ENCODE measurements around the gene RELB.

RELB gene

DNA sequence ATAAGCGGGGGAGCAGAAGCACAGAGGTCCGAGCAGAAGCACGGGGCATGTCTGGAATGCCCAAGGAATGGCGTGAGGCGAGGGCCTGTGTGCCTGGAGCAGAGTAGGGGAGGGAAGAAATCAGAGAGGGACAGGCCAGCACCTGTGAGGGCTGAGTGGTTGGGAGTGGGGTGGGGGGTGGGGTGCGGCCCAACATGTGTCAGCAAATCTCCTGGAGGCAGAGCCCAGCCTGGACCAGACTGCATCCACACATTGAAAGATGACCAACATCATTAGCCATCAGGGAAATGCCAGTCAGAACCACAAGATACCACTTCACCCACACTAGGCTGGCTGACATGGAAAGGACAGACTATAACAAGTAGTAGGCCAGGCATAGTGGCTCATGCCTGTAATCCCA, 48.8 kb downstream of the RELB start:
- TF ChIP-seq, protein P1, sequence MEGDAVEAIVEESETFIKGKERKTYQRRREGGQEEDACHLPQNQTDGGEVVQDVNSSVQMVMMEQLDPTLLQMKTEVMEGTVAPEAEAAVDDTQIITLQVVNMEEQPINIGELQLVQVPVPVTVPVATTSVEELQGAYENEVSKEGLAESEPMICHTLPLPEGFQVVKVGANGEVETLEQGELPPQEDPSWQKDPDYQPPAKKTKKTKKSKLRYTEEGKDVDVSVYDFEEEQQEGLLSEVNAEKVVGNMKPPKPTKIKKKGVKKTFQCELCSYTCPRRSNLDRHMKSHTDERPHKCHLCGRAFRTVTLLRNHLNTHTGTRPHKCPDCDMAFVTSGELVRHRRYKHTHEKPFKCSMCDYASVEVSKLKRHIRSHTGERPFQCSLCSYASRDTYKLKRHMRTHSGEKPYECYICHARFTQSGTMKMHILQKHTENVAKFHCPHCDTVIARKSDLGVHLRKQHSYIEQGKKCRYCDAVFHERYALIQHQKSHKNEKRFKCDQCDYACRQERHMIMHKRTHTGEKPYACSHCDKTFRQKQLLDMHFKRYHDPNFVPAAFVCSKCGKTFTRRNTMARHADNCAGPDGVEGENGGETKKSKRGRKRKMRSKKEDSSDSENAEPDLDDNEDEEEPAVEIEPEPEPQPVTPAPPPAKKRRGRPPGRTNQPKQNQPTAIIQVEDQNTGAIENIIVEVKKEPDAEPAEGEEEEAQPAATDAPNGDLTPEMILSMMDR (IDR thresholded peaks at IDR 0.05; ENCODE audit: low read depth, low read length), result no peak
- Histone ChIP-seq H3K27me3 (ENCODE audit: insufficient read depth, low read depth, severe bottlenecking) (no peaks in the 10 kb centered on the region), H3K4me3 (ENCODE audit: low read depth, low read length) (no peak overlapping the region), H3K9me3 (ENCODE audit: severe bottlenecking) (no peaks in the 10 kb centered on the region), H3K27ac (no peak overlapping the region), H3K36me3 (peaks cover 61% of the 10 kb centered on the region)
- DNase-seq, result no peak

DNA sequence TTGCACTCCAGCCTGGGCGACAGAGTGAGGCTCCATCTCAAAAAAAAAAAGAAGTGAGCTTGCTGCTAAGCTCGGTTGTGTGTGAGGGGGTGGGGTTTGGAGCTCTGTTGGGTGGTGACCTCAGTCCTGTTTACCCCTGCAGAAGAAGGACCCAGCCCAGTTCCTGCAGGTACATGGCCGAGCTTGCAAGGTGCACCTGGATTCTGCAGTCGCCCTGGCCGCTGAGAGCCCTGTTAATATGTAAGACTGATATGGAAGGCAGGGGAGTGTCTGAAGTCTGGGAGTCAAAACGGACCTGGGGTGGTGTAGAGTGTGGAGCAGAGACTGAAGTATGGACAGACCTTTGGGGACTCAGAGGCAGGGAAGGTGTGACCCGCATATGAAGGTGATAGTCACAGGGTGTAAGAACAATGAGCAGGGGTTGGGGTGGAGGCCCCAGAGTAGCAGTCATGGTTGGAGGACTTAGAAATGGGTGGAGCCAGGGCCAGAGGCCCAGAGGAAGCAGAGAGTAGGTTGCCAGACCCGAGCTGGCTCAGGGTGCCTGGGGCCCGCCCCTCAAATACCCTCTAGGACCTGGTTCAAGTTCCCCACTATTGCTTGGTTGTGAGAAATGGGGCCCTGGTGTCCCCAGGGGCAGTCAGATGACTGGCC, 50.8 kb downstream of the RELB start:
- no peaks in the 10 kb centered on the region for H3K27me3 ChIP-seq (ENCODE audit: insufficient read depth, low read depth, severe bottlenecking)
- TF ChIP-seq, protein P1 (IDR thresholded peaks at IDR 0.05; ENCODE audit: low read depth, low read length), result no peak
- DNase-seq, result no peak
- H3K9me3 ChIP-seq (ENCODE audit: severe bottlenecking), result no peaks in the 10 kb centered on the region
- H3K27ac ChIP-seq, result no peak overlapping the region
- H3K36me3 ChIP-seq, result peaks cover 59% of the 10 kb centered on the region
- no peak overlapping the region for H3K4me3 ChIP-seq (ENCODE audit: low read depth, low read length)

- H3K4me3 ChIP-seq (ENCODE audit: low read depth, low read length), result no peak overlapping the region
- peaks cover 97% of the 10 kb centered on the region for H3K36me3 ChIP-seq
- H3K9me3 ChIP-seq (ENCODE audit: severe bottlenecking), result no peaks in the 10 kb centered on the region
- H3K27me3 ChIP-seq (ENCODE audit: insufficient read depth, low read depth, severe bottlenecking), result no peaks in the 10 kb centered on the region
- no peak for DNase-seq
- TF ChIP-seq, protein P1 (IDR thresholded peaks at IDR 0.05; ENCODE audit: low read depth, low read length), result no peak
- H3K27ac ChIP-seq, result no peak overlapping the region
Observed at GRCh38 chr19:45056831-45057230, 55.6 kb downstream of the RELB start.

DNA sequence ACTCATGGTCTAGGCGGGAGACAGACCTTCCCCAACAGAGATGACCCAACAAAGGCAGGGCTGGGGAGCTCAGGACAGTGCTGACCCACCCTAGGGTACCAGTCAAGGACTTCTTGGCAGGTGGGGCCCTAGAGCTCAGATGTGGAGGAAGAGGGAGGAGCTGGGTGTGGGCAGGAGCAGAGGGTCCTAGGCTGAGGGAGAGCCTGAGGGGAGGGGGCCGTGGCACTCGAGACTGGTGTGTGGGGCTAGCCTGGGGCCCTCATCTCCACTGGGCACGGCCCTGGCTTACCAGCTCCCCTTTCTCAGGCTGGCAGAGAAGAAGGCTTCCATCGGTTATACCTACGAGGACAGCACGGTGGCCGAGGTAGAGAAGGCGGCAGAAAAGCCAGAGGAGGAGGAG, 56.2 kb downstream of the RELB start:
- no peak overlapping the region for H3K27ac ChIP-seq
- no peaks in the 10 kb centered on the region for H3K9me3 ChIP-seq (ENCODE audit: severe bottlenecking)
- no peaks in the 10 kb centered on the region for H3K27me3 ChIP-seq (ENCODE audit: insufficient read depth, low read depth, severe bottlenecking)
- TF ChIP-seq, protein P1 (IDR thresholded peaks at IDR 0.05; ENCODE audit: low read depth, low read length), result no peak
- no peak overlapping the region for H3K4me3 ChIP-seq (ENCODE audit: low read depth, low read length)
- DNase-seq, result no peak
- H3K36me3 ChIP-seq, result peaks cover 94% of the 10 kb centered on the region

GRCh38 chr19:45058622-45059159, 57.4 kb downstream of the RELB start:
- DNase-seq, result no peak
- TF ChIP-seq, protein P1 (IDR thresholded peaks at IDR 0.05; ENCODE audit: low read depth, low read length), result no peak
- Histone ChIP-seq H3K36me3 (peaks cover 85% of the 10 kb centered on the region), H3K27me3 (ENCODE audit: insufficient read depth, low read depth, severe bottlenecking) (no peaks in the 10 kb centered on the region), H3K4me3 (ENCODE audit: low read depth, low read length) (no peak overlapping the region), H3K27ac (no peak overlapping the region), H3K9me3 (ENCODE audit: severe bottlenecking) (no peaks in the 10 kb centered on the region)
